ENCODE data around the gene UTY. TPM values are rescaled to one million over a fixed set of nuclear protein-coding genes. Genes with fewer than 3 reads are reported as not detected.
"Not testable (repeated sequence)": the region's sequence is repeated elsewhere in the genome, so short reads cannot be mapped to it uniquely, and the experiment has no call there.

Gene UTY
- total and polyA plus RNA-seq, 10 of the 15 experiments (the other 5 are each of a cell fraction or from before 2014, with no cell fraction given): 0.13 TPM; not detected in 9

- no peak for TF ChIP-seq RB1 (IDR thresholded peaks at IDR 0.05; ENCODE audit: borderline replicate concordance)
Observed at GRCh38 chrY:13271706-13272105, 208.1 kb downstream of the UTY start (continued).

GRCh38 chrY:13253941-13254440 is 225.8 kb downstream of the UTY start:
- intact Hi-C loops (cut with micrococcal nuclease; ENCODE audit: unreplicated experiment); H3K4me2 ChIP-seq (ENCODE audit: control insufficient read depth, insufficient read depth): not testable (repeated sequence)

GRCh38 chrY:13250421-13250820 is 229.4 kb downstream of the UTY start:
- BruUV-seq (replicated peaks): no TSS peak
- in situ Hi-C loops (cut with MboI) (no loop called here), intact Hi-C loops (cut with micrococcal nuclease; ENCODE audit: unreplicated experiment) (no loop called here)

More at GRCh38 chrY:13253941-13254440, 225.8 kb downstream of the UTY start:
- no CpG with 5 or more reads among the region's 4 CpGs for WGBS (ENCODE audit: insufficient coverage, insufficient replicate concordance, low lambda C conversion rate, missing lambda C conversion rate)
- in situ Hi-C loops (cut with MboI); BruUV-seq (replicated peaks); RAD21 ChIA-PET (ENCODE audit: unreplicated experiment); H3K27me3 ChIP-seq (replicated peaks in 1 of 2; ENCODE audit: control insufficient read depth in 2 of 2, insufficient read depth in 2 of 2, low read length in 1 of 2); H3K36me3 ChIP-seq (ENCODE audit: control insufficient read depth in 2 of 2, insufficient read depth in 2 of 2, low read length in 1 of 2); CTCF ChIA-PET; H3K79me2 ChIP-seq (ENCODE audit: control insufficient read depth, insufficient read depth, low read length); H3K27ac ChIP-seq (ENCODE audit: control insufficient read depth, insufficient read depth); H3K9ac ChIP-seq (ENCODE audit: control insufficient read depth, insufficient read depth, low read length); H3K4me1 ChIP-seq (ENCODE audit: control insufficient read depth, insufficient read depth, low read length); SMC1A ChIA-PET (ENCODE audit: uncharacterized antibody, unreplicated experiment); FAIRE-seq; ATAC-seq; H3K9me3 ChIP-seq (replicated peaks; ENCODE audit: control insufficient read depth, insufficient read depth, low read length); H4K20me1 ChIP-seq (ENCODE audit: control insufficient read depth, insufficient read depth); POLR2A ChIA-PET; H3K4me3 ChIP-seq; DNase-seq (ENCODE audit: low read depth, low spot score); H2AFZ ChIP-seq (ENCODE audit: control insufficient read depth, low read depth, low read length): not testable (repeated sequence)

More at GRCh38 chrY:13250421-13250820, 229.4 kb downstream of the UTY start:
- no peak for ATAC-seq
- H3K27me3 ChIP-seq (replicated peaks in 1 of 2; ENCODE audit: control insufficient read depth in 2 of 2, insufficient read depth in 2 of 2, low read length in 1 of 2): no peaks in the 10 kb centered on the region
- H4K20me1 ChIP-seq (ENCODE audit: control insufficient read depth, insufficient read depth): no peaks in the 10 kb centered on the region
- DNase-seq (ENCODE audit: low read depth, low spot score): no peak
- SMC1A ChIA-PET (ENCODE audit: uncharacterized antibody, unreplicated experiment): no interaction called here
- TF ChIP-seq NFXL1 (IDR thresholded peaks at IDR 0.05; ENCODE audit: borderline replicate concordance): no peak
- no peaks in the 10 kb centered on the region for H3K9me3 ChIP-seq (replicated peaks; ENCODE audit: control insufficient read depth, insufficient read depth, low read length)
- H3K4me1 ChIP-seq (ENCODE audit: control insufficient read depth, insufficient read depth, low read length): no peaks in the 10 kb centered on the region
- RAD21 ChIA-PET (ENCODE audit: unreplicated experiment): no interaction called here
- no peaks in the 10 kb centered on the region for H3K36me3 ChIP-seq (ENCODE audit: control insufficient read depth in 2 of 2, insufficient read depth in 2 of 2, low read length in 1 of 2)
- H3K79me2 ChIP-seq (ENCODE audit: control insufficient read depth, insufficient read depth, low read length): no peaks in the 10 kb centered on the region
- no peak for FAIRE-seq
- no peak overlapping the region for H3K27ac ChIP-seq (ENCODE audit: control insufficient read depth, insufficient read depth)
- H3K4me3 ChIP-seq: no peak overlapping the region
- CTCF ChIA-PET: no interaction called here
- no peak overlapping the region for H3K4me2 ChIP-seq (ENCODE audit: control insufficient read depth, insufficient read depth)
- no peak overlapping the region for H3K9ac ChIP-seq (ENCODE audit: control insufficient read depth, insufficient read depth, low read length)
- POLR2A ChIA-PET: no interaction called here
- no peak overlapping the region for H2AFZ ChIP-seq (ENCODE audit: control insufficient read depth, low read depth, low read length)
